Peyer's patch (tissue), 4 donors: Measurements from ENCODE around the gene LEFTY2.
"Not testable (repeated sequence)": the region's sequence is repeated elsewhere in the genome, so short reads cannot be mapped to it uniquely, and the experiment has no call there.

Source experiments
- POLR2A ChIP-seq, 2 donors: fragments of 450-650 bp; IDR thresholded peaks; one replicate each; pipeline ENCODE4 v1.5.1; 2017; ENCODE audit warnings: antibody characterized with exemption in 2 of 2, mild to moderate bottlenecking in 2 of 2, moderate library complexity in 2 of 2
- TF ChIP-seq, protein P1 (sequence below), 6 experiments: fragments of 450-650 bp in 4 of 6; fragments of 200-600 bp in 2 of 6; sonication (generic) in 1 of 6; IDR thresholded peaks; one replicate each; pipeline ENCODE4 v1.5.1; 2017 to 2019; ENCODE audit warnings: antibody characterized with exemption in 6 of 6, mild to moderate bottlenecking in 3 of 6, moderate library complexity in 1 of 6

- TF ChIP-seq, protein P1, sequence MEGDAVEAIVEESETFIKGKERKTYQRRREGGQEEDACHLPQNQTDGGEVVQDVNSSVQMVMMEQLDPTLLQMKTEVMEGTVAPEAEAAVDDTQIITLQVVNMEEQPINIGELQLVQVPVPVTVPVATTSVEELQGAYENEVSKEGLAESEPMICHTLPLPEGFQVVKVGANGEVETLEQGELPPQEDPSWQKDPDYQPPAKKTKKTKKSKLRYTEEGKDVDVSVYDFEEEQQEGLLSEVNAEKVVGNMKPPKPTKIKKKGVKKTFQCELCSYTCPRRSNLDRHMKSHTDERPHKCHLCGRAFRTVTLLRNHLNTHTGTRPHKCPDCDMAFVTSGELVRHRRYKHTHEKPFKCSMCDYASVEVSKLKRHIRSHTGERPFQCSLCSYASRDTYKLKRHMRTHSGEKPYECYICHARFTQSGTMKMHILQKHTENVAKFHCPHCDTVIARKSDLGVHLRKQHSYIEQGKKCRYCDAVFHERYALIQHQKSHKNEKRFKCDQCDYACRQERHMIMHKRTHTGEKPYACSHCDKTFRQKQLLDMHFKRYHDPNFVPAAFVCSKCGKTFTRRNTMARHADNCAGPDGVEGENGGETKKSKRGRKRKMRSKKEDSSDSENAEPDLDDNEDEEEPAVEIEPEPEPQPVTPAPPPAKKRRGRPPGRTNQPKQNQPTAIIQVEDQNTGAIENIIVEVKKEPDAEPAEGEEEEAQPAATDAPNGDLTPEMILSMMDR (IDR thresholded peaks at IDR 0.05): not testable (repeated sequence)
- TF ChIP-seq POLR2A (IDR thresholded peaks at IDR 0.05): not testable (repeated sequence)
These were observed 53.3 kb downstream of the LEFTY2 start for GRCh38 chr1:225887554-225888288.
